ENCODE results near the gene FAM8A1. TPM values are rescaled to one million over a fixed set of nuclear protein-coding genes. Genes with fewer than 3 reads are reported as not detected.
A peak's percentile ranks its signal among the peaks of the same experiment; 100 is the strongest.

FAM8A1 gene, protein sequence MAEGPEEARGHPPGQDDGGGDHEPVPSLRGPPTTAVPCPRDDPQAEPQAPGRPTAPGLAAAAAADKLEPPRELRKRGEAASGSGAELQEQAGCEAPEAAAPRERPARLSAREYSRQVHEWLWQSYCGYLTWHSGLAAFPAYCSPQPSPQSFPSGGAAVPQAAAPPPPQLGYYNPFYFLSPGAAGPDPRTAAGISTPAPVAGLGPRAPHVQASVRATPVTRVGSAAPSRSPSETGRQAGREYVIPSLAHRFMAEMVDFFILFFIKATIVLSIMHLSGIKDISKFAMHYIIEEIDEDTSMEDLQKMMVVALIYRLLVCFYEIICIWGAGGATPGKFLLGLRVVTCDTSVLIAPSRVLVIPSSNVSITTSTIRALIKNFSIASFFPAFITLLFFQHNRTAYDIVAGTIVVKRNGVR
- total RNA-seq, result 10 to 100 TPM; 16.1 to 21.8 (median 16.7) TPM
- 29.1 TPM for total RNA-seq (2013)
- 5.7 to 92.1 (median 46.9) reads per million in 29 experiments for total RNA-seq

DNA sequence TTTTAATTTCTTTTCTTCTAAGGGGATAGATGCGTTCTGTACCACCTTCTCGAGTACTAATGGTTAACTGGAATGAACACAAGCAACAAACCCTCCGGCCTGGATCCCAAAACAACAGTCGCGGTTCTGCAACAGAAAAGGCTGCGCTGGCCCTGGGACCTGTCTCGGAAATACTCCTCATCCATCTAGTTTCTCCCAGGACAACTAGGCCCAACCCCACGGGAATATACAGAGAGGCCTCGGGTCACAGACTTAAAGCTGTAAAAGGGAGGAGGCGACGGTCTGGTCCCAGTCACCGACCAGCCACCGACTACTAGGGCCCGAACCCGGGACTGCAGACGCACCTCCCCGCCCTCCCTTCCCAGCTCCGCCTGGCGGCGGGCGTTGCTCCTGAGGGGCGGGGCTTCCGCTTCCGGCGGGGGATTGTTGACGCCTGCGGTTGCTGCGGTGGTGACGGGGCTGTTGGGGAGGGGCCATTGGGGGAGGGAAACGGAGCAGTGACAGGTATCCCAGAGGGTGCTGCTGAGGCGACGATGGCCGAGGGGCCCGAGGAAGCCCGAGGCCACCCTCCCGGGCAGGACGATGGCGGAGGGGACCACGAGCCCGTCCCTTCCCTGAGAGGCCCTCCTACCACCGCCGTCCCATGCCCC, at the start of gene FAM8A1:
Gene FAM8A1 (plus strand): TSS at position 426 of the 650 bp plus-strand sequence. CDS start 108 bp downstream, at position 534.
- ChIA-PET POLR2A (interaction anchor here (0.6 to 2.0 kb wide), 9 partner anchors 9 to 1328 kb away, joined by 3 to 15 read pairs (median 5); partner anchors contain the start of gene NUP153 (in 1 of the 2)), CTCF (interaction anchor here (0.6 to 1.7 kb wide), 16 partner anchors 10 to 836 kb away, joined by 3 to 14 read pairs (median 3); partner anchors contain the start of genes DEK (in 1 of the 2) and NUP153 (in 1 of the 2))
- DNase-seq (peak; percentile 89 to 97 (median 95)), ATAC-seq (replicated peaks in 1 of 4) (peak; percentile 88 to 92 (median 90))
- Histone ChIP-seq H3K4me3 (ENCODE audit: control insufficient read depth in 1 of 2, extremely low read depth in 1 of 2, low read length in 1 of 2) (peak within 1 kb of the TSS; percentile 58 to 82), H3K36me3 (ENCODE audit: control insufficient read depth in 2 of 2, extremely low read depth in 1 of 2, insufficient read depth in 1 of 2, low read length in 1 of 2) (peaks cover 0 to 8% of the 10 kb centered on the region in 2 donors), H3K27me3 (replicated peaks in 1 of 2; ENCODE audit: control insufficient read depth in 2 of 2, extremely low read depth in 1 of 2, insufficient read depth in 2 of 2, low read length in 1 of 2) (no peaks in the 10 kb centered on the region), H3K4me1 (ENCODE audit: control insufficient read depth in 1 of 2, extremely low read depth in 1 of 2, insufficient read depth in 2 of 2, low read length in 2 of 2) (peaks cover 21 to 25% of the 10 kb centered on the region in 2 experiments), H3K9me3 (no peaks in the 10 kb centered on the region), H3K27ac (ENCODE audit: low read length) (peak within 1 kb of the TSS; percentile 77)
- H3K4me1 Mint-ChIP-seq, result peaks cover 38 to 47% (median 44%) of the 10 kb centered on the region in 3 donors
- peak within 1 kb of the TSS; percentile 84 to 87 for H3K27ac Mint-ChIP-seq
- H3K9me3 Mint-ChIP-seq, result no peaks in the 10 kb centered on the region
- peak within 1 kb of the TSS; percentile 85 to 95 (median 86) for H3K4me3 Mint-ChIP-seq
- no peaks in the 10 kb centered on the region for H3K27me3 Mint-ChIP-seq
- peaks cover 11% of the 10 kb centered on the region for H3K36me3 Mint-ChIP-seq
- WGBS (ENCODE audit: insufficient coverage), result 31% methylated on average over 13 of the region's 42 CpGs

DNA sequence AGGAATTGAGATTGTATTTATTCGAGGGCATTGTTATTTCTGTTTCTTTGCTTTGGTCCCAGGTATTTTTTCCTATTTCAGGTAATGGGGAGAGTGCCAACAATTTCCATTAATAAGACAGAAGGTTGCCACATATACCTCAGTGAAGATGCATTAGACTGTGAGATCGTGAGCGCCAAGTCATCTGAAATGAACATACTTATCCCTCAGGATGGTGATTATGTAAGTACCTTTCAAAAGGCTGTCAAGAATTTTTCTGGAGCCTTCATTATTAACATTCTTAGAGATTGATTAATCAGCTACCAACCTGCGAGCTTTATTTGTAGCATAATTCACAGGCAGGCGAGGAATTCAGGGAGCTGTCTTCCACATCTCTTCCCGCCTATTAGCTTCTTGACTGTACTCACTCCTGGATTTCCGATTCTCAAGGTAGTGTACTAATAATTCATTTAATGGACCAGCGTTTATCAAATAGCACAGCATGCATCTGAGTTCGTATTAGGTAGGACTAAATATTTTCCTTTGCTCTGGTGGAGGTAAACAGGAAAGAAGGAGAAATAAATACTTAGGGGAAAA, 48.6 kb upstream of the FAM8A1 start:
- Mint-ChIP-seq H3K4me3 (no peak overlapping the region), H3K36me3 (no peaks in the 10 kb centered on the region), H3K27ac (no peak overlapping the region), H3K9me3 (no peaks in the 10 kb centered on the region), H3K27me3 (peaks cover 8 to 21% of the 10 kb centered on the region in 2 donors), H3K4me1 (no peaks in the 10 kb centered on the region)
- H3K4me3 ChIP-seq (ENCODE audit: control insufficient read depth in 1 of 2, extremely low read depth in 1 of 2, low read length in 1 of 2), result no peak overlapping the region
- CTCF ChIA-PET, result no interaction called here
- H3K36me3 ChIP-seq (ENCODE audit: control insufficient read depth in 2 of 2, extremely low read depth in 1 of 2, insufficient read depth in 1 of 2, low read length in 1 of 2), result no peaks in the 10 kb centered on the region
- H3K4me1 ChIP-seq (ENCODE audit: control insufficient read depth in 1 of 2, extremely low read depth in 1 of 2, insufficient read depth in 2 of 2, low read length in 2 of 2), result no peaks in the 10 kb centered on the region
- DNase-seq (no peak), ATAC-seq (replicated peaks in 1 of 4) (no peak)
- POLR2A ChIA-PET, result no interaction called here
- H3K27me3 ChIP-seq (replicated peaks in 1 of 2; ENCODE audit: control insufficient read depth in 2 of 2, extremely low read depth in 1 of 2, insufficient read depth in 2 of 2, low read length in 1 of 2), result peaks cover 0 to 5% of the 10 kb centered on the region in 2 experiments
- WGBS (ENCODE audit: insufficient coverage), result 93% methylated on average over 4 of the region's 9 CpGs
- H3K9me3 ChIP-seq, result no peaks in the 10 kb centered on the region
- no peak overlapping the region for H3K27ac ChIP-seq (ENCODE audit: low read length)

DNA sequence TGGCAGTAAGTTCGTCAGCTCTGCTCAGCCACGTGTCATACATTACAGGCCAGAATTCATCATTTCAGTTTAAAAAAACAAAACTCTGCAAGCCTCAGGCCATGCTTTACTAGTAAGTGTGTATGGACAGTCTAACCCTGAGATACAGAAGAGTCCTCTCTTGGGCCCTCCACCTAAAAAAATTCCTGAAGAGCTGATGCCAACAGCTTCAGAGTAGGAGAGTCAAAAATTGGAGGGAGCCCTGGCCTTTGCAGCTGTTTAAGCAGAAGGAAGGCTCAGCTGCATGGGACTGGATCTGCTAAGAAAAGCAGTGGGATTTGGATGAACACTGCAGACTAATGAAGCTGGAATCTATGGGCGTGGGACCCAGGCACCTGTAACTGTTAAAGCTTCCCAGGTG, 47.2 kb upstream of the FAM8A1 start:
- Histone ChIP-seq H3K27me3 (replicated peaks in 1 of 2; ENCODE audit: control insufficient read depth in 2 of 2, extremely low read depth in 1 of 2, insufficient read depth in 2 of 2, low read length in 1 of 2) (peaks cover 0 to 5% of the 10 kb centered on the region in 2 experiments), H3K4me1 (ENCODE audit: control insufficient read depth in 1 of 2, extremely low read depth in 1 of 2, insufficient read depth in 2 of 2, low read length in 2 of 2) (no peaks in the 10 kb centered on the region), H3K36me3 (ENCODE audit: control insufficient read depth in 2 of 2, extremely low read depth in 1 of 2, insufficient read depth in 1 of 2, low read length in 1 of 2) (no peaks in the 10 kb centered on the region), H3K9me3 (no peaks in the 10 kb centered on the region), H3K27ac (ENCODE audit: low read length) (no peak overlapping the region), H3K4me3 (ENCODE audit: control insufficient read depth in 1 of 2, extremely low read depth in 1 of 2, low read length in 1 of 2) (no peak overlapping the region)
- H3K9me3 Mint-ChIP-seq, result no peaks in the 10 kb centered on the region
- ATAC-seq (replicated peaks in 1 of 4), result no peak
- H3K27ac Mint-ChIP-seq, result no peak overlapping the region
- no peak for DNase-seq
- ChIA-PET POLR2A (no interaction called here), CTCF (interaction anchor here in 1 of 2 donors (0.6 kb wide), 1 partner anchor 27 kb away, joined by 7 read pairs; no protein-coding TSS in a partner anchor)
- peaks cover 3 to 19% of the 10 kb centered on the region in 2 donors for H3K27me3 Mint-ChIP-seq
- no peaks in the 10 kb centered on the region for H3K36me3 Mint-ChIP-seq
- WGBS (ENCODE audit: insufficient coverage), result 55% methylated on average over 1 of the region's 3 CpGs
- no peak overlapping the region for H3K4me3 Mint-ChIP-seq
- H3K4me1 Mint-ChIP-seq, result no peaks in the 10 kb centered on the region

DNA sequence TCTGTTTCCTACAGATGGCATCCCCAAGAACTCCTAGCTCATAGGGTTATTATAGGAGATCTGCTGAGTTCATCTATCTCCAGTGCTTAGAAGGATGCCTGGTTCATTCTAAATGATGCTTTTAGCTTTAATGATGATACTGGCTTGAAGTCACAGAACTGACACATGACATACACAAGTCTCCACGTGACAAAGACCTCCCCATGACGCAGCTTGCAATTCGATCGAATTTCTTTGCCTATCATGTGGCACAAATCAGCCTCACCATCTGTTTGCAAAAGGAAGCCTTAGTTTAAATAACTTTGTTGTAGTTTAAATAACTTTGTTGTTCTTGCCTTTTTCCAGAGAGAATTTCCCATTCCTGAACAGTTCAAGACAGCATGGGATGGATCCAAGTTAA, 44.1 kb upstream of the FAM8A1 start:
- Mint-ChIP-seq H3K27ac (no peak overlapping the region), H3K4me1 (no peaks in the 10 kb centered on the region), H3K4me3 (no peak overlapping the region), H3K27me3 (peaks cover 2 to 15% of the 10 kb centered on the region in 2 donors), H3K36me3 (no peaks in the 10 kb centered on the region), H3K9me3 (no peaks in the 10 kb centered on the region)
- Histone ChIP-seq H3K4me3 (ENCODE audit: control insufficient read depth in 1 of 2, extremely low read depth in 1 of 2, low read length in 1 of 2) (no peak overlapping the region), H3K36me3 (ENCODE audit: control insufficient read depth in 2 of 2, extremely low read depth in 1 of 2, insufficient read depth in 1 of 2, low read length in 1 of 2) (no peaks in the 10 kb centered on the region), H3K4me1 (ENCODE audit: control insufficient read depth in 1 of 2, extremely low read depth in 1 of 2, insufficient read depth in 2 of 2, low read length in 2 of 2) (no peaks in the 10 kb centered on the region), H3K9me3 (no peaks in the 10 kb centered on the region), H3K27me3 (replicated peaks in 1 of 2; ENCODE audit: control insufficient read depth in 2 of 2, extremely low read depth in 1 of 2, insufficient read depth in 2 of 2, low read length in 1 of 2) (peaks cover 0 to 5% of the 10 kb centered on the region in 2 experiments), H3K27ac (ENCODE audit: low read length) (no peak overlapping the region)
- POLR2A ChIA-PET, result interaction anchor here in 1 of 2 donors (0.6 kb wide), 1 partner anchor 1247 kb away, joined by 4 read pairs; no protein-coding TSS in a partner anchor
- CTCF ChIA-PET, result no interaction called here
- DNase-seq (no peak), ATAC-seq (replicated peaks in 1 of 4) (no peak)
- WGBS (ENCODE audit: insufficient coverage), result no CpG with 5 or more reads among the region's 4 CpGs

DNA sequence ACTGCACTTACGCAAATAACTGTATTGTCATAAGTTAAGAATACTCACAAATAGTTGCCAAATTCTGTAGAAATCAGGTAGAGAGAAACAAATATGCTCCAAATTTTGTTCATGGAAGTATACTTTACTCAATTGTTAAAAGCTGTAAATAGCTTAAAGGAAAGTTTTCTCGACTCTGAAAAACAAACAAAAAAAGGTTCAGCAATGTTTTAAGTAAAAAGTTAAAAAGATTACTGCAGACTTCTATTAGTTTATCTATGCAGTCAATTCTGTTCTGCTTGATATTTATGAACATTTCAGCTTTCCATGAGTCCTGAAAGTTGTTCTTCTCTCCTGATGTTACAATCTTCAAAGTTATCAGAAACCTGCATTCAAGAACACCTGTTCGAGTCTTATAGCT, 37.5 kb upstream of the FAM8A1 start:
- H3K4me3 ChIP-seq (ENCODE audit: control insufficient read depth in 1 of 2, extremely low read depth in 1 of 2, low read length in 1 of 2), result no peak overlapping the region
- H3K4me1 Mint-ChIP-seq, result no peaks in the 10 kb centered on the region
- ATAC-seq (replicated peaks in 1 of 4) (no peak), DNase-seq (no peak)
- H3K4me1 ChIP-seq (ENCODE audit: control insufficient read depth in 1 of 2, extremely low read depth in 1 of 2, insufficient read depth in 2 of 2, low read length in 2 of 2), result no peaks in the 10 kb centered on the region
- H3K27ac Mint-ChIP-seq, result no peak overlapping the region
- H3K4me3 Mint-ChIP-seq, result no peak overlapping the region
- WGBS (ENCODE audit: insufficient coverage), result no CpG with 5 or more reads among the region's 3 CpGs
- CTCF ChIA-PET, result interaction anchor here in 1 of 2 donors (0.6 kb wide), 1 partner anchor 28 kb away, joined by 3 read pairs; no protein-coding TSS in a partner anchor
- POLR2A ChIA-PET, result no interaction called here
- H3K9me3 ChIP-seq, result no peaks in the 10 kb centered on the region
- H3K9me3 Mint-ChIP-seq, result peaks cover 4 to 16% (median 7%) of the 10 kb centered on the region in 3 donors
- no peak overlapping the region for H3K27ac ChIP-seq (ENCODE audit: low read length)
- H3K27me3 ChIP-seq (replicated peaks in 1 of 2; ENCODE audit: control insufficient read depth in 2 of 2, extremely low read depth in 1 of 2, insufficient read depth in 2 of 2, low read length in 1 of 2), result no peaks in the 10 kb centered on the region
- H3K36me3 ChIP-seq (ENCODE audit: control insufficient read depth in 2 of 2, extremely low read depth in 1 of 2, insufficient read depth in 1 of 2, low read length in 1 of 2), result no peaks in the 10 kb centered on the region
- peaks cover 3% of the 10 kb centered on the region for H3K36me3 Mint-ChIP-seq
- H3K27me3 Mint-ChIP-seq, result peaks cover 0 to 3% of the 10 kb centered on the region in 2 donors

DNA sequence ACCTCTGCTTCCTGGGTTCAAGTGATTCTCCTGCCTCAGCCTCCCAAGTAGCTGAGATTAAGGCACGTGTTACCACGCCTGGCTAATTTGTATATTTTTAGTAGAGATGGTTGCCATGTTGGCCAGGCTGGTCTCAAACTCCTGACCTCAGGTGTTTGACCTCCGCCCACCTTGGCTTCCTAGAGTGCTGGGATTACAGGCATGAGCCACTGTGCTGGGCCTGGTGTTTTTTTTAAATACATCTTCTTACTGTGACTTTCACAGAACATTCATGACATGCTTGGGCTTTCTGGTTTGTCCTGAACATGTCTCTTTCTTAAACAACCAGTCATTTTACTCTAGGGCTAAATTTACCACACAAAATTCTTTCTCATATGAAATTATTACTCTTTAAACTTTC, 34.7 kb upstream of the FAM8A1 start:
- H3K27me3 Mint-ChIP-seq, result peaks cover 6 to 7% of the 10 kb centered on the region in 2 donors
- no peak for ATAC-seq (replicated peaks in 1 of 4)
- no peaks in the 10 kb centered on the region for H3K36me3 ChIP-seq (ENCODE audit: control insufficient read depth in 2 of 2, extremely low read depth in 1 of 2, insufficient read depth in 1 of 2, low read length in 1 of 2)
- no peak overlapping the region for H3K4me3 ChIP-seq (ENCODE audit: control insufficient read depth in 1 of 2, extremely low read depth in 1 of 2, low read length in 1 of 2)
- WGBS (ENCODE audit: insufficient coverage), result 48% methylated on average over 3 of the region's 3 CpGs
- no peak overlapping the region for H3K4me3 Mint-ChIP-seq
- ChIA-PET CTCF (no interaction called here), POLR2A (no interaction called here)
- H3K27ac ChIP-seq (ENCODE audit: low read length), result no peak overlapping the region
- DNase-seq, result no peak
- H3K27ac Mint-ChIP-seq, result no peak overlapping the region
- H3K9me3 Mint-ChIP-seq, result peaks cover 4 to 16% (median 7%) of the 10 kb centered on the region in 3 donors
- no peaks in the 10 kb centered on the region for H3K4me1 ChIP-seq (ENCODE audit: control insufficient read depth in 1 of 2, extremely low read depth in 1 of 2, insufficient read depth in 2 of 2, low read length in 2 of 2)
- peaks cover 3% of the 10 kb centered on the region for H3K36me3 Mint-ChIP-seq
- no peaks in the 10 kb centered on the region for H3K4me1 Mint-ChIP-seq
- H3K27me3 ChIP-seq (replicated peaks in 1 of 2; ENCODE audit: control insufficient read depth in 2 of 2, extremely low read depth in 1 of 2, insufficient read depth in 2 of 2, low read length in 1 of 2), result peaks cover 0 to 5% of the 10 kb centered on the region in 2 experiments
- no peaks in the 10 kb centered on the region for H3K9me3 ChIP-seq

All from T-cell (primary cell).